SU-DHL-6 (cell line): ENCODE data around the gene RPTOR.

Experiments used
- H2AFZ ChIP-seq: fragments of 200-600 bp; sonication (generic); 2 replicates; pipeline ENCODE4 v1.6.1; 2014; ENCODE audit warnings: low read depth, mild to moderate bottlenecking, moderate library complexity, mixed read lengths, antibody characterized with exemption, low read length; ENCODE audit not compliant: severe bottlenecking
- H3F3A ChIP-seq: fragments of 200-600 bp; shearing (Covaris generic); 2 replicates; pipeline ENCODE4 v1.6.0; 2016; ENCODE audit warnings: antibody characterized with exemption, mild to moderate bottlenecking; ENCODE audit not compliant: insufficient read depth
- H3K27ac ChIP-seq: fragments of 200-600 bp; sonication (generic); 2 replicates; pipeline ENCODE4 v1.5.1; 2016; ENCODE audit warnings: low read depth, mild to moderate bottlenecking, low read length, moderate library complexity, mixed read lengths
- H3K27me3 ChIP-seq: fragments of 200-600 bp; sonication (generic), shearing (Covaris generic); 2 replicates; pipeline ENCODE4 v1.6.0; 2014; ENCODE audit warnings: mild to moderate bottlenecking, low read length
- H3K36me3 ChIP-seq: fragments of 200-600 bp; sonication (generic); 2 replicates; pipeline ENCODE4 v1.6.1; 2014; ENCODE audit warnings: mild to moderate bottlenecking, low read length, mixed read lengths
- H3K4me2 ChIP-seq: fragments of 300-600, 200-600 bp; shearing (Covaris generic), sonication (generic); 2 replicates; pipeline ENCODE4 v1.6.0; 2014; ENCODE audit warnings: low read length, low read depth, mild to moderate bottlenecking; ENCODE audit not compliant: poor library complexity, severe bottlenecking
- H3K4me3 ChIP-seq: fragments of 200-600 bp; sonication (generic); 2 replicates; pipeline ENCODE4 v1.5.1; 2014; ENCODE audit warnings: antibody characterized with exemption, low read length, mild to moderate bottlenecking, mixed read lengths; ENCODE audit not compliant: insufficient read depth, poor library complexity, severe bottlenecking
- H3K79me2 ChIP-seq: fragments of 200-600 bp; sonication (generic); 2 replicates; pipeline ENCODE4 v1.6.1; 2014; ENCODE audit warnings: mild to moderate bottlenecking, low read length, moderate library complexity; ENCODE audit not compliant: insufficient read depth
- H3K9ac ChIP-seq: fragments of 200-600 bp; sonication (generic); 2 replicates; pipeline ENCODE4 v1.7.0; 2014; ENCODE audit warnings: mild to moderate bottlenecking, low read length
- H3K9me2 ChIP-seq: fragments of 200-600 bp; sonication (generic); replicated peaks from 2 replicates; pipeline ENCODE4 v1.6.1; 2014; ENCODE audit warnings: low read length; ENCODE audit not compliant: insufficient read depth
- H3K9me3 ChIP-seq: fragments of 200-600 bp; sonication (generic); 2 replicates; pipeline ENCODE4 v1.6.1; 2014; ENCODE audit warnings: low read length, mixed read lengths; ENCODE audit not compliant: insufficient read depth
- H4K20me1 ChIP-seq: fragments of 200-600 bp; sonication (generic); 2 replicates; pipeline ENCODE4 v1.6.1; 2014; ENCODE audit warnings: low read depth, mild to moderate bottlenecking, antibody characterized with exemption, low read length, moderate library complexity, mixed read lengths
- CTCF ChIP-seq: fragments of 200-600 bp; sonication (generic); IDR thresholded peaks from one replicate; pipeline ENCODE4 v1.5.1; 2017; ENCODE audit warnings: antibody characterized with exemption, mild to moderate bottlenecking, low read length, moderate library complexity; ENCODE audit not compliant: insufficient read depth, poor library complexity, severe bottlenecking
- EZH2phosphoT487 ChIP-seq: fragments of 200-600 bp; sonication (generic), shearing (Covaris generic); conservative IDR thresholded peaks from 2 replicates; pipeline ENCODE4 v1.6.1; 2018; ENCODE audit warnings: mild to moderate bottlenecking, antibody characterized with exemption, low read length, moderate library complexity, mixed read lengths

The RPTOR gene

DNA sequence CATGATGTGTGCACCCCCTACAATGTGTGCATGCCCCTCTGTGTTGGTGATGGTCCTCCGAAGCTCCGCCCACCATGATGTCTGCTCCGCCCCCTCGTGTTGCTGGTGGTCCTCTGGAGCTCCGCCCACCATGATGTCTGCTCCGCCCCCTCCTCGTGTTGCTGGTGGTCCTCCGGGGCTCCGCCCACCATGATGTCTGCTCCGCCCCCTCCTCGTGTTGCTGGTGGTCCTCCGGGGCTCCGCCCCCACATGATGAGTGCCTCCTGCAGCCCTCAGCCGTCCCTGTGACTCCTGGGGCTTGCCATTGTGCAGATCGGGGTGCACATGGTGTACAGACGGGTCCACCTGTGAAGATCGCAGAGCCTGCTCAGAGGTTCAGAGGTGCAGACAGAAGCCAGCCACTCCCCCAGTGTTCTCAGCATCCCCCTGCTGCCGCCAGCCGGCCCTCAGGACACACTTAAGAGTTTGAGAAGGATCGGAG, 317.9 kb downstream of the RPTOR start:
- H3K9me2 ChIP-seq: no peaks in the 10 kb centered on the region
- TF ChIP-seq CTCF (no peak), EZH2phosphoT487 (no peak)
- H3K36me3 ChIP-seq: no peaks in the 10 kb centered on the region

DNA sequence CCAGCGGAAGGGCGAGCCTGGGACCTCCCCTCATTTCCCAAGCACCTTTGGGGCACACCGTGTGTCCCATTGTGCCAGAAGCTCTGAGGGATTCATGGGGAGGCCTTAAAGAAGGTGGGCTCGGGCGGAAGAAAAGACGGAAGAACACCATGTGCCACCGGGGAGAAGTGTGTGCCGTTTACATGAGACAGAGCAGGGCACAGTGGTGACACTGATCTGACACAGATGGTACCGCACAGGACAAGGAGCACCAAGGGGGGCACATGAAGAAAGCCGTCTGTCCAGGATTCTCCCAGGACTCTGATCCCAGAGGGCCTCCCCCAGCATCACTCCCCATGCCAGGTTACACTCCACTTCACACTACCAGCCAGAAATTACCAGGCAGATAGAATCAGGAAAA, 318.3 kb downstream of the RPTOR start:
- H3K4me3 ChIP-seq: no peak overlapping the region
- no peak for TF ChIP-seq CTCF
- no peak for TF ChIP-seq EZH2phosphoT487
- no peak overlapping the region for H3K9ac ChIP-seq
- H4K20me1 ChIP-seq: no peaks in the 10 kb centered on the region
- H3K27me3 ChIP-seq: no peaks in the 10 kb centered on the region
- H3K36me3 ChIP-seq: no peaks in the 10 kb centered on the region
- no peaks in the 10 kb centered on the region for H3F3A ChIP-seq
- no peaks in the 10 kb centered on the region for H3K79me2 ChIP-seq
- no peak overlapping the region for H2AFZ ChIP-seq
- H3K9me2 ChIP-seq: no peaks in the 10 kb centered on the region
- H3K27ac ChIP-seq: no peak overlapping the region
- H3K9me3 ChIP-seq: no peaks in the 10 kb centered on the region
- H3K4me2 ChIP-seq: no peak overlapping the region

More for the DNA sequence above, 317.9 kb downstream of the RPTOR start:
- no peaks in the 10 kb centered on the region for H3K9me3 ChIP-seq
- H2AFZ ChIP-seq: no peak overlapping the region
- no peaks in the 10 kb centered on the region for H3K27me3 ChIP-seq
- H3K9ac ChIP-seq: no peak overlapping the region
- H3F3A ChIP-seq: no peaks in the 10 kb centered on the region
- no peak overlapping the region for H3K27ac ChIP-seq
- H3K4me3 ChIP-seq: no peak overlapping the region
- H3K79me2 ChIP-seq: no peaks in the 10 kb centered on the region
- no peak overlapping the region for H3K4me2 ChIP-seq
- no peaks in the 10 kb centered on the region for H4K20me1 ChIP-seq

- H2AFZ ChIP-seq: no peak overlapping the region
- H3K9me3 ChIP-seq: no peaks in the 10 kb centered on the region
- H3F3A ChIP-seq: no peaks in the 10 kb centered on the region
- H3K27ac ChIP-seq: no peak overlapping the region
- no peaks in the 10 kb centered on the region for H3K36me3 ChIP-seq
- no peaks in the 10 kb centered on the region for H4K20me1 ChIP-seq
- TF ChIP-seq CTCF: no peak
- no peak for TF ChIP-seq EZH2phosphoT487
- no peaks in the 10 kb centered on the region for H3K79me2 ChIP-seq
- H3K9me2 ChIP-seq: no peaks in the 10 kb centered on the region
- no peaks in the 10 kb centered on the region for H3K27me3 ChIP-seq
- no peak overlapping the region for H3K4me2 ChIP-seq
- H3K4me3 ChIP-seq: no peak overlapping the region
- no peak overlapping the region for H3K9ac ChIP-seq
Measured at GRCh38 chr17:80863626-80864025, 319.0 kb downstream of the RPTOR start.
